Stimulated activated CD4-positive, alpha-beta T cell treated with anti-CD3 and anti-CD28 coated beads, Interleukin-4, amount 100 ng/mL, for 24 hours (primary cell): ENCODE measurements around the gene SORD.
"Not testable (repeated sequence)": the region's sequence is repeated elsewhere in the genome, so short reads cannot be mapped to it uniquely, and the experiment has no call there.

Experiments
- DNase-seq: peaks from one replicate; pipeline ENCODE4 v3.0.0-alpha.2; 2020

Gene SORD

DNA sequence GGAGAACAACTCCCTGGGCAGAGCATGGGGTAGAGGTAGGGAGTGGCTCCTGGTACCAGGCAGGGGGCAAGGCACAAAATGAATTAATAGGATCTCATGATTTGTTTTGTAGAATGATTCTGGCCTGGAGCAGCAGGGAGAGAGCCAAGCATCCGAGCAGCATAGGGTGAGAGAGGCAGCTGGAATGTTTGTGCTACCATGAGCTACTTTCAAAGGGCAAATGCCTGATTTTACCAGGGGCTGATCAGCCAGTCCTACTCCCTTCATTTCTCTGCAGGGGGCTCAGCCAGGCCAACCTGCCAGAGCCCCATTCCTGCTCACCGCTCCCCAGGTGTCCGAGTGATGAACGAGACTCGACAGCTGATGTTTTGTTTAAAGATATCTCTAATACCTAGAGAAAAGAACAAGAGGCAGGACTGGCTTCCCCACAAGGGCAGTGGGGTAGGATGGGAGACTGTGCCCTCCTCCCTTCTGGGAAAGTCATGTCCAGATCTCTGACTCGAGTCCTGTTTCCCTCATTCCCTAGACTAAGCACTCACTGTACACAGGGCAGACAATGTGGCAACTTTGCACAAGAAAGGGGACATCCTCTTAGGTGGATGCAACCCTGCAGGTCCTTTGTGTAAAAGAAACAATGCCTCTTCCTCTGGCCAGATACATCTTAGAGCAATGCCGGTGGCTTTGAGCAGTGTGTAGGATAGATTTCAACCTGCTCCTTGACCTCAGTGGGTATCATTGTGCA, 78.1 kb downstream of the SORD start:
- no peak for DNase-seq

DNA sequence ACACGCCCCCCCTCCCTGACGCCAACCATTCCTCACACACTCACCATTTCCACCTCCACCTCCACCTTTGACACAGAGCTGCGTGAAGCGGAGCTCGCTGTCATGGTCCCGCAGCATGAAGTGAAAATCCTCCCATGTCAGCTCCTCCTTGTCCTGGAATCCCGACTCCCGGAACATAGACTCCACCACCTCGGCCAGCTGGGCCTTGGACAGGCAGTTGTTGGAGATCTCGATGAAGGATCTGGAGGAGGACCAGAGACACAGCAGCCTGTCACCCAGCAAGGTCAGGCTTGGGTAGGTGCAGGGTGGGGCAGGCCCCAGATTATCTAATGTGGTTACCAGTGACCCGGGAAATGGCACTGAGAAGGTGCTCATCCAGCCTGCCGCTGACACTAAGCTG, 78.8 kb downstream of the SORD start:
- DNase-seq: no peak

DNA sequence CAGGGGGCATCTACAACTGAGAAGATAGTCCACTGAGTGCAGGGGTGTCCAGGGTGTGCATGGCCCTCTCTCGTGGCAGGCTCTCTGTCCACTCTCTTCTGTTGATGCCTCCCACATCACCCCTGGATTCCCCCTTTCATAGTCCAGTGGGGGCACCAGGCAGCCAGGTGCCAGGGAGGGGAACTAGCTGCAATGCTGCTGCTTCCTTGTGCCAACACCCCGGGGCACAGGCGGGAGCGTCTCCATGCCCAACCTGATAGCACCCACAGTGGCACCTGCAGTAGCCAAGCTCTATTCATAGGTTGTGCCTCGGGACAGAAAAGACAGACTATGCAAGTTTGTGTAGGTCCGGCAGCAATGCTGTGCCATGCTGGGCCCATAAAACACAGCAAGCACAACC, 79.2 kb downstream of the SORD start:
- DNase-seq: no peak

DNA sequence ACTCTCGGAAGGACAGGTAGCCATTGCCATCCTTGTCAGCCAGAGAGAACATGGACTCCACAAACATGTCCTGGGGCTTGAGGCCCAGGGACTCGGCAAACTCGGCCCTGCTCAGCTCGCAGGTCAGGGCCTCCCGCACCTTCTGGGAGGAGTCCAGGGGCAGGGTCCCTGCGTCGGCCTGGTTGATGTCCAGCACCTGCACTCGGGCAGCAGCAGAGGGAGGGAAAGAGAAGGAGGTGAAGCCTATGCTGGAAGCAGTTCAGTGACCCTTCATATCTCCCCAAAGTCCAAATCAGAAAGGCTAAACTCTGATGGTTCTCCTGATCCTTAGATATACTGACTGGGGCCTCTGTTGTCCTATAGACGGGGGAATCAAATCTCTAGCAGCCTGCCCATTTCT, 81.2 kb downstream of the SORD start:
- DNase-seq: not testable (repeated sequence)

DNA sequence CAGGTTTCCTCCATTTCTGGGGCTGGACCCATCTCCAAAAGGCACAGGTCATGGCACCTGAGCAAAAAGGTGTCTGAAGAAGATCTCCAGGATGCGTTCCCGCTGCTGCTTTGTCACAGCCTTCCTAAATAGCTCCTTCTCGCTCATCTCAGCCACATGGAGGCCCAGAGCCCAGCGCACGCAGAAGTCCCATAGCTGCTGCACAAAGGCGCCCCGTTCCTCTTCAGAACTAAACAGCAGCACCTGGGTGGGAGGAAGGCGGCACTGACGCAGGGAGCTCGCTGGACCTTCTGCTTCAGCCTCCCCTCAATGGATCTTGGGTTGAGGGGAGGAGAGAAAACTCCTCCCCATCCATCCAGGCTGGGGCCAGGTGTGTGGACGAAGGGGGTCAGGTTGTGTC, 82.6 kb downstream of the SORD start:
- DNase-seq: no peak

DNA sequence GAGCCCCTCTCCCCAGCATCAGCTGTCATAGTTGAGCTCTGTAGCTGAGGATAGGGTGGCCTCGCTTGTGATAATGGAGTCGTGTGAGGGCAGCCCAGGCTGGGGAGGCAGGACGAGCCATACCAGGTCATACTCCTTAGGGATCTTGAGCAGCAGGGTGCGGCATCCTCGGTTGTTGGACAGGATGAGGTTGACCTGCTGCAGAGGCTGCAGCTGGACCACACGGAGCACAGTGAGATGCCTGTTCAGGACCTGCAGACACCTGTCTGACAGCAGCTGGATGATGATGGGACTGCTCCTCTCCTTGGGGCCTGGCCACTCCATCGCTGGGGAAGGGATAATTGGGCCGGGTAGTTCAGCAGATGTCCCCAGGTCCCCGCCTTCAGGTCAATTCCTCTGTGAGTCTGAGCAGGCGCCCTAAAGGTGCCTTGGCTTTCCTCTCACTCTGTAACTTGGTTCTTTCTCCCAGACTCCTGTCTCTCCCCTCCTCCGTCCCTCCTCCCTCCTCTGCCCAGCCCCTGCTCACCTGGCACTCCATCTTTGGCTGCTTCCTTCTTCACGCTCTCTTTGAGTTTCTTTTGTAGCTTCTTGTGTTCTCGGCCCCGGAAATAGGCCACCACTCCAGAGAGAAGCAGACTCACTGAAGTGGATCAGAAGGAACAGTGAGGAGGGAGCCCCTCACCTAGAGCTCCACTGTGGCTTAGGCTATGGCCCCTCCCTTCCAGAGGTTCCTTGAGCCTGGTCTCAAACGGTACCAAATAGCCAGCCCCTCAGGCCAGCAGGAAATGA, 83.2 kb downstream of the SORD start:
- DNase-seq: no peak

DNA sequence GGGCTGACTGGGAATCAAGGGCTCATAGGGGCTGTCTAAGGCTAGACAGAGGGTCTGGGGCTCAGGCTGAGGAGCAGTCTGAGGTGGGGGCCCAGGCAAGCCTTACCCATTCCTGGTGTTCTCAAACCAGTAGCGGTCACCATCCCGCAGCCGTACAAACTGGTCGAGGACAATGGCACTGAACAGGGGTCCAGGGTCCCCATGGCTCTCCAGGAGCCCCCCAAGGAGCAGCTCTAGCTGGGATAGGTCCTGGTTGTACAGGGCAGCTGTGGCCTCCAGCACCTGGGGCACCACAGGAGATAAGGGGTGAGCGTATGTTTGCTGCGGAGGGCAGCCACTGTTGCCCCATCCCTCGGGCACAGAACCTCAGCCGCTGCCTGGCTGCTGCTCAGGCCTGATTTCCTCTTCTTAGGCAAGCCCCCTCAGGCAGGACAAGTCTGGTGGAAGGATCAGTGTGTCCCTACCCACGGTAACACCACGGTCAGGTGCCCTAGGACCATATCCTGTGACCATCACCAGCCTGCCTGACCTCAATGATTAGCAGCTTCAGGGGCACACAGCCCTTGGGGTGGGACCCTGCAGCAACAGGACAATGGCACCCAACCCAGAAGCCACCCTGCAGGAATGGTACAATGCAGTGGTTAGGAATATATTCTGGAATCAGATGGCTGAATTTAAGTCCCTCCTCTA, 85.1 kb downstream of the SORD start:
- DNase-seq: no peak

DNA sequence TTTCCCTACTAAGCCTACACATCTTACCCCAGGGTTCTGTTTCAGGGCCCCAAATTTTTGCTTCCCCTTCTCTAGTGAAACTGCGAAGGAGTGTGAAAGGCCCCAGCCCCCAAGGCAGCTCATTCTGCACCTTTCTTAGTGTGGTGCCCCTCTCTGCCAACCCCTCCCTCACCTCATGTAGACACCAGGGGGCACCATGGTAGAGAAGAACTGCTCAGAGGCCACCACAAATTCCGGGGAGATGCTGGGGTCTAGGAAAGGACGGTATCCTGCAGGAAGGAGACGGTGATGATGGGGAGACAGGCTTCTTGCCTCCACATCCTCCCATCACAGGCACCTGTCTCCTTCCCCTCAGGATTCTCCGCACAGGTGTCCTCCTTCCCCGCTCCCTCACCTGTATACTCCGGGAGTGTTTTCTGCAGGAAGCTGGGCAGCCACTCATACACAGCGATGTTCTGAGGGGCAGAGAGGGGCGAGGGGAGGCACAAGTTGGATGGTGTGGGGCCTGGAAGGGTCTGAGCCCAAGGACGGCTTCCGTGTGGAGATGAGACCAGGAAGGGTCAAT, 87.3 kb downstream of the SORD start:
- no peak for DNase-seq

DNA sequence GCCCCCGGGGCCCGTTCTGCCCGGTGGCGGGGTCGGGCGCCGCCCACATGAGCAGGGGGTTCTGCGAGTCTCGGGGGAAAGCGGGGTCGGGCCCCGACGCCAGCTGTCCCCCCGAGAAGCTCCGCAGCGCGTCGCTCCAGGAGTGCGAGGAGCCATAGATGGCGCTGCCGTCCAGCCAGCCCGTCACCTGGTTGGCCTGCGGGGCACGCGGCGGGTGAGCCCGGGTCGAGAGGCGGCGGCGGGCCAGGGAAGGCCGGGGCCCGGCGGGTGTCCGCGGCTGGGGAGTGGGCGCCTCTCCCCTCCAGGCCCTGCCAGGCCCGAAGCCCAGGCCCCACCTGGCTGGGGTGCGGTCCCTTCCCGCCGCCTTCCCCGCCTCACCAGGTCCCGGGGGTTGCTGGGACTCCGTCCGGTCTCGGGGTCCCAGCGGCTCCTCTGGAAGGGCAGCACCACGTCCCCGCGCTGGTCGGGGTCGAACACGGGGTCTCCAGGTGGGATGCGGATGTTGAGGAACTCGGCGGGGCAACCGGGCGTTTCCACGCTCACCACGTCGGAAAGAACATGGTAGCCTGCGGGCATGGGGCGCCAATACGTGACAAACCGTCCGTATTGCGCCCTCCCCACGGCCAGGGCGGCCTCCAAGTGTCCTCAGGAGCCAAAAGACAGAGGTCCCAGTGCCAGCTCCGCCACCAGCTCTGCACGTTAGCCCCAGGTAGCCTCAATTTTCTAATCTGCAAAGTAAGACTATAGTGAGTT, 88.6 kb downstream of the SORD start:
- DNase-seq: no peak

DNA sequence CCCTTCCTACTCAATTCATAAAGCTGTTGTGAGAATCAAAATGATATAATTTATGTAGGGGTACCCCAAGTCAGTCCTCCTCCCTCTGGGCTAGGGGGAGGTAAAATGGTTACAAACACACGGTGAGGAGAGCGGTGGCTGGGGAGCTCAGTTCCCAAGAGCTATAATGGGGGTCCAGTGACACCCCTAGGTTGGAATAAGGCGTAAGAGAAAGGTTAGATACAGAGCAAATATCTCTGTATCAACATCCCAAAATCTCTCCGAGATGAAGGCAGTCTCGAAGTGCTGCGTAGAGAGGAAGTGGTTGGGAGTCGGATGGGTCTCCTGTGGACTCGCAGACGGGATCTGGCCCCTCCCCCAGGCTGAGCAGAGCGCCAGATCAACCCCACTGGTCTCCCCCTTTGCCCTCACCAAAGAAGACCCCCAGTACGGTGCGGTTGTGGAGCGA, 89.2 kb downstream of the SORD start:
- no peak for DNase-seq

DNA sequence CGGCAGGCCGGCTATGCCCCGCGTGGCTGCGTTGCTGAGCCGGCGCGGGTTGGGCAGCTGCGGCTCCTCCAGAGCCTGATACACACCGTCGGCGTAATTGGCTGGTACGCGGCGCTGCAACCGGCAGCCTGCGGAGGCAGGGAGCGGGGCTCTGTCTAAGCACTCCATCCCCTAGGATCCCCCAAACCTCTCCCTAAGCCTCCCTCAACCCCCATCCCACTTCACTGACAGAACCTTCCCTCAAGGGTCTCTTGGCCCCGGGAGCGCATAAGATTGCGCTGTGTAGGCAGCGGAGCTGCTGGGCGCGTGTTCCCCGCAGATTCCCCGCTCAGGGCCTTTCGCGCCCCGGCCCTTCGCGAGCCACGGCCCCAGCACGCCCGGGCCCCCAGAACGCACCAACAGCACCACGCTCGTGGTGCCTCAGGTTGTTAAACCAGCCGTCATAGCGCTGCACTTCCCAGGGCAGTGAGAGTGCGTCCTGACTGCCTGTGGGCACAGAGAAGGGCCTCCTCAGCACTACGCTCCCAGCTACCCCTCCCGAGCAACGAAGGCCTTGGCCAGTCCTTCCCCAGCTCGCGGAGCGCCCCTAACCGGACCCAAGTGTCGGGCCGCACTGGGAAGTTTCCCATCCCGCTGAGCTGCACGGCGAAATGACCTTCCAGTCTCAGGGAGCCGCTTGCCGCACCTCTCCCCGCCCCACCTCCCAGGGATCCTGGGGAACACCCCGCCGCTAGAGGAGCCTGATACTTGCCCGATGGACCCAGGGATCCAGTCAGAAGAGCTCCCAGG, 89.8 kb downstream of the SORD start:
- no peak for DNase-seq

DNA sequence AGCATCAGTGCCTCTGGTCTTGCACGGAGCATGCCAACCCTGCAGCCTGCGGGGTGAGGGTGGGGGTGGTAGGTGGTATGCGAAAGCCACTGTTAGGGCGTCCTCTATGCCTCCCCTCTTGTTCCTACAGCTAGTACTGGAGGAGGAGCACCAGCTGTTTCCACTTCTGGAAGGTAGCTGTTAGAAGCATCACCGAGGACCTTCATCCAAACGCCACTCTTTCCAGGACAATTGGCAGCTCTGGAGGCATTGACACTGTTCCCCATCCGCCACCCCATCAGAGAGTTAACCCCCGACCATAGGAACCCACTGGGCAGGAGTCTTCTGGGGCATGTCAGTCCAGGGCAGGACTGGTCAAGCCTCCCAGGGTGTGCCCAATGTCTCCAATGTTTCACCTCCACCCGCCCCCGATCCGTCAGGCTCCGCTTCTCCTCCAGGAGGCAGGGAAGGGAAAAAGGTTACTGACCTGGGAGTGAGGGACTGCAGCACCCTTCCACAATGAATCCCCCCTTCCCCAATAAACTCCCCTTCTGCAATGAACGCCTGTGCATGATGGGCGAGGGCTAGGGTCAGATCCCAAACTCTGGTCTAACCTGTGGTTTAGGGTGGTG, 90.5 kb downstream of the SORD start:
- DNase-seq: no peak

DNA sequence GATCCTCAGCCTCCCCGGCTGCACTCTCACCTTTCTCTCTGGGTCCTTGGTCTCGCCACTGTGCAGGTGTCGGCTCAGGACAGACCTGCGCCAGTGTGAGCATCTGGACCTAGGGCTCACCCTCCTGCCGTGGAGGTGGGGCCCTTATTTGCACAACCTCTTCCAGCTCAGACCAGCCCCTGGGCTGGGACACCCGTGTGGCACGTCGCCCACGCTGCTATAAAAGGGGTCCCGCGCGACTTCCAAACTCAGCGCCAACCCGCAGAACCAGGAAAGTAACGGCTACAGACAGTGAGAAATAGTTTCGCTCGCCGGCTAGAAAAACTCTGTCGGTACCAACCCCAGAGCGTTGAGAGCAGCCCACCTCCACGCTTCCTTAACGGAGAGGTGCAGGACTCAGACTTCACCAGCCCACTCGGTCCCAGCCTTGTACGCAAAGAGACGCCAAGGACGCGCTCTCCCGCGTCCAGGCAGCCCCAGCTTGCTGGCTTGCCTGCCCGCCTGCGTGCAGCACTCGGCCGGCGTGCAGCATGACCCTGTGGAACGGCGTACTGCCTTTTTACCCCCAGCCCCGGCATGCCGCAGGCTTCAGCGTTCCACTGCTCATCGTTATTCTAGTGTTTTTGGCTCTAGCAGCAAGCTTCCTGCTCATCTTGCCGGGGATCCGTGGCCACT, 91.2 kb downstream of the SORD start, which contains the start of the genes DUOX2 and DUOXA2:
DUOX2 (minus strand) TSS at position 97 of the 675 bp plus-strand sequence. CDS start 761 bp downstream, outside the sequence.
DUOXA2 (plus strand) TSS at position 251 of the 675 bp plus-strand sequence; CDS start at position 531, 280 bp downstream.
- DNase-seq: no peak

DNA sequence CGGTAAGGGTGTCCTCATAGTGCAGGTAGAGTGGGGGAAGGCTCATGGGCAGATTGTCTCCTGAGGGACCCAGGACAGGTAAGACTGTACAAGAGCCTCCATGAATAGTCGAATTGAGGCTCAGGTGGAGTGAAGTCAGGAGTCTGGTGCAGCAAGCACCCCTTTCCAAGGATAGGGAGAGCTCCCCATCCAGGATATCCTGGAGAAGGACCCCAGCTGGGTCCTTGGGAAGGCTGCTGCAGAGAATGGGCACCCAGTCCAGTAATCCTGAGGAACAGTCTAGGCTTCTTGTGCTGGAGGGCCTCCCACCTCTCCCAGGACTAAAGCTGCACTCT, 91.7 kb downstream of the SORD start:
- DNase-seq: no peak

DNA sequence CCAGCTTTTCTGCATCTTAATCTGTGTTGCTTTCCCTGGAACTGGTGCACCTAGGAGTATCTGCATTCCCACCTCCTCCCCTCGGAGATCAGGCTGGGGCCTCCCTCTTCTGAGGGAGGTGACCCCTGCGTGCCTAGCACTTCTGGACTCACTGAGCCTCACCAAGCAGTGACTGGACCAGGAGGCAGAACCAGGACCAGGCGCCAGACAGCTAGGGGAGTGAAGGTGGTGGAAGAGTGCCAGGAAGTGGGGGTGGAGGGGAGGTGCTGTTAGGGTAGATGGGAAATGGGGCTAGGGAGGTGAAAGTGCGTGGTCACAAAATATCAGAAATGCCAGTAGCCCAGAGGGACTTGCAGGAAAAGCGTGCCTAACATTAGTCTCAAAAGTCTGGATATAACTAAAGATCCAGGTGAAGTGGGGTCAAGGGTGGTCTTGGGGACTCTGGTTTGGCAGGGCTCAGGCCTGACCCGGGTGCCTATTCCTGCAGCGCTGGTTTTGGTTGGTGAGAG, 92.4 kb downstream of the SORD start:
- no peak for DNase-seq

DNA sequence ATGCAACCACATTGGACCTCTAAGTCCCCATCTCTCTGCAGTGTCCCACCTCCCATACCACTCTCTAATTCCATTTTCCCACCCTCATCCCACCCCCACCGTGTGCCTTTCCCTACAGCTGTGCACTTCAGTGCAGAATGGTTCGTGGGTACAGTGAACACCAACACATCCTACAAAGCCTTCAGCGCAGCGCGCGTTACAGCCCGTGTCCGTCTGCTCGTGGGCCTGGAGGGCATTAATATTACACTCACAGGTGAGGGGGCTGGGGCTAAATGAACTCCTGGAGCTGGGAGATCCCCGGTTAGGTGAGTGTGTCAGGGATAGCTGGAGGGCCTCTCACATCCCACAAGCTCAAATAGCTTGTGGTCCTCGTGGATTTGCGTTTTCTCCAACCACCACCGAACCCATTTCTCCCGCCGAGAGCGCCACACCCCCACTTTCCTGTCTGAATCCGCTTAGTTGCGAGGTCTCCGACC, 93.0 kb downstream of the SORD start:
- DNase-seq: no peak

DNA sequence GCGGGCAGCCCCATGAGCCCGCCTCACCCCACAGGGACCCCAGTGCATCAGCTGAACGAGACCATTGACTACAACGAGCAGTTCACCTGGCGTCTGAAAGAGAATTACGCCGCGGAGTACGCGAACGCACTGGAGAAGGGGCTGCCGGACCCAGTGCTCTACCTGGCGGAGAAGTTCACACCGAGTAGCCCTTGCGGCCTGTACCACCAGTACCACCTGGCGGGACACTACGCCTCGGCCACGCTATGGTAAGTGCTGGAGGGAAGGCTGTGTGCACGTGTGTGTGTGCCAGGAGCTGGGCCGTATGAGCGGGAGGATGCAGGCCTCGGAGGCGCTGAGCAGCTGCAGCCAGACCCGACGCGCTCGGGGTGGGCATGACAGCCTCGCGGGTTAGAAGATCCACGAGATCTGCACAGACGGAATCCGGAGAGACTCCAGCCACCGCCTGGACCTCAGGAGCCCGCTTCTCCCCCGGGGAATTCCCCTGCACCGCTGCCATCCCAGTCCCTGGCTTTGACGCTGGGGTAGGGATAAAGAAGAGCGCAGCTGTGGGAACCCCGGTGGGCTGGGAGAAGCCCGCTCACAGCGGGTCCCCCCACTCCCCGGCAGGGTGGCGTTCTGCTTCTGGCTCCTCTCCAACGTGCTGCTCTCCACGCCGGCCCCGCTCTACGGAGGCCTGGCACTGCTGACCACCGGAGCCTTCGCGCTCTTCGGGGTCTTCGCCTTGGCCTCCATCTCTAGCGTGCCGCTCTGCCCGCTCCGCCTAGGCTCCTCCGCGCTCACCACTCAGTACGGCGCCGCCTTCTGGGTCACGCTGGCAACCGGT, 93.7 kb downstream of the SORD start:
- no peak for DNase-seq

DNA sequence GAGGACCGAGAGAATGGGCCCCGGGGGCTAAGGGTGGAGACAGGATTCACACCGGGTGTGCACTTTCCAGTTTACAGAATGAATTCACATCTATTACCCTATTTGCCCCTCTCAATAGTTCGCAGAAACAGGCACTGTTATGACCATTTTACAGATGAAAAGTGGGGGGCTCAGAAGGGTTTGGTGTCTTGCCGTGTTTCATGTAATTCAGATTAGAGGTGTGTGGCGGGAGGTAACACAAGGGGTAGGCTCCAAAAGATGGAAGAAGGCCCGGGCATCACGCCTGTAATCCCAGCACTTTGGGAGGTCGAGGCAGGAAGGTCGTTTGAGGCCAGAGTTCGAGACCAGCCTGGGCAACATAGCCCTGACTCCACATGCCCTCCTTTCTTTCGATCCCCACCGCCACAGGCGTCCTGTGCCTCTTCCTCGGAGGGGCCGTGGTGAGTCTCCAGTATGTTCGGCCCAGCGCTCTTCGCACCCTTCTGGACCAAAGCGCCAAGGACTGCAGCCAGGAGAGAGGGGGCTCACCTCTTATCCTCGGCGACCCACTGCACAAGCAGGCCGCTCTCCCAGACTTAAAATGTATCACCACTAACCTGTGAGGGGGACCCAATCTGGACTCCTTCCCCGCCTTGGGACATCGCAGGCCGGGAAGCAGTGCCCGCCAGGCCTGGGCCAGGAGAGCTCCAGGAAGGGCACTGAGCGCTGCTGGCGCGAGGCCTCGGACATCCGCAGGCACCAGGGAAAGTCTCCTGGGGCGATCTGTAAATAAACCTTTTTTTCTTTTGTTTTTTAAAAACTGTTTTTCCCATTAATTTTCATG, 94.5 kb downstream of the SORD start:
- DNase-seq: no peak
